ENCODE measurements around the gene ATRIP.

ATRIP gene

DNA sequence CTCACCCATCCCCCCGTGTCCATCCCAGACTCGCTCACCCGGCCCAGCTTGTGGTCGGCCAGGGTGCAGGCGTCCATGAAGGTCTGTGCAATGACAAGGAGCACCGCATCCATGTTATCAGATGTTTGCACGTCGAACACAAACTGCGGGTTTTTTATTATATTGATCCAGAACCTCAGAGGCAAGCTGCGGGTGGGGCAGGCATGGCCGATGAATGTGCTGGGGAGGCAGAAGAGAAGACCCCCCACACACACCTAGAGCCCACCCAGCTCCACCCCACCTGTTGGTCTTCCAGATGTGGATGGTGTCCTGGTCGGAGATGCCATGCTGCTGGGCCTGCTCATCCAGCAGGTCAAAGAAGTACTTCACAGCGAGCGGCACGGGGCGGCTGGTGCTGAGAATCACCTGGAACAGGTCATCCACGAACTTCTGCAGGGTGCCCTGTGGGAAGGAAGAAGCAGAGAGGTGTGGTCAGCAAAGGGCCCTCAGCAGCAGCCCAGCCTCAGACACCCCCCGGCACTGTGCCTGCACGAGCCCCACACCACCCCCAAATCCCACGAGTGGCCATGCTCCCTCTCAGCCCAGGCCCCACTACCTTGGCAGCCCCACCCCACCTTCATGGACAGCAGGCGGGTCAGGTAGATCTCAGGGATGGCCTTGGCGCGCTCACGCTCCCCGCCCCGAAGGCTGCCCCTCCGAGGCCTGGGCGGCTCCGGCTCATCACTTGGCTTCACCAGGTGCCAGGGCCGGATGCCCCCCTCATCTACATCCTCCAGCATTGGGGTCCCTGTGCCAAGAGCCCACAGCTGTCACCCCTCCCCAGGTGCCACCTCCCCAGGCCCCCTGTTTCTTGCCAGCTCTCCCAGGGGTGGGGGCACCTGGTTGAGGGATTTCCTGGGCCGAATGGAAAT lies 37.0 kb upstream of the ATRIP start:
- no peak for DNase-seq (ENCODE audit: low read depth, low spot score)

DNA sequence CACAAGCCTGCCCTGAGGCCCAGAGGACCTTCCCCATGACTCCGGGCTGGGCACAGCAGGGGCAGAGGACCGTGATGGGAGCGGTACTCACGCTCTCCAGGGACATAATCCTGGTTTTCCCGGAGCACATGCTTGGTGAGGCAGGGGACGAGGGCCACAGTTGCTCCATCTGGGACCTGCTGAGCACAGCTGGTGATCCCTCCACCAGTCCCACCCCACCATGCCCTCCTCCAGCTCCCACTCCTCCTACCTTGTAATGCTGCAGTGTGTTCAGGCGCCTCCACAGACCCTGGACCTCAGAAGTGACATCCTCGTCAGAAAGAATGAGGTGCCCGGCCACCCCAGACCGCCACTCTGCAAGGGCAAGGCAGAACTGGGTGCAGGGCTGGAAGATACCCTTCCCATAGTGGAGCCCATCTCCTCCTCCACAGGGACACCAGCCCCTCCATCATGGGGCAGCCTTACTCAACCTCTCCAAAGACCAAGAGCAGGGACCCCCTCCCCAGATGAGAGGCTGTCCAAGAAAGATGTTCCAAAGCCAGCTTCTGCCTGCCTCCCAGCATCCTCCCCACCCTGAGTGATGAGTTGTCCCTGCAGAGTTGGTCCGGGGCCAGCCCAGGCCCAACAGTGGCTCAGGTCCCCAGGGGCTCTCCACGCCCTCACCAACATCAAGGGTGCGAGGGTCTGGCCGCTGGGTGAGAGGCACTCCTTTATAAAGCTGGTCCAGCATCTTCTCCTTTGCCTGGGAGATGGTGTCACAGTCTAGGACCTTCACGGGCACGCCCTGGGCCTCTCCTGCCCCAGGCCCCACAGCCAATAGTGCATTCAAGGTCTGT lies 36.1 kb upstream of the ATRIP start:
- no peak for DNase-seq (ENCODE audit: low read depth, low spot score)

DNA sequence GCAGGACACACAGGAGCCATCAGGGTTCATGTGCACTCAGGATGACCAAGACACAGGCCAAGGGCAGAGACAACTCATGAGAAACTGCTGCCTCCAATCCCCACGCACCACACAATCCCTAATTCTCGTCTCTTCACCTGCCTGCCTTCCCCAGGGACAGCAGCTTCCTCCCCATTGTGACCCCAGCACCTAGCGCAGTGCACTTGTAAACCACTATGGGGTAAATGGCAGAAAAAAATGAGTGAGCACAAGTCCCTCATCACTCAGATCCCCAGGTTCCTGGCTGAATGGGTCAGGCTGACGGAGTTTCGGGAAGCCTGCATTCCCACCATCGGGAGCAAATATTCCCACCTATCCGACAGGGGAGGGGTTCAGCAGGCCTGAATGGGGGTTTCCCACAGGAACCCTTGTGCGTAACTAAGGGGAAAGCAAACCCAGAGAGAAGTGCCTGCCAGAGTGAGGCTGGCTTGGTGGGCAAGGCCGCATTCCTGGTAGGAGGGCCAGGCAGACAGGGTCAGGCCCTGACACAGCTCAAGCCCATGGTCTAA lies 35.4 kb upstream of the ATRIP start:
- no peak for DNase-seq (ENCODE audit: low read depth, low spot score)

DNA sequence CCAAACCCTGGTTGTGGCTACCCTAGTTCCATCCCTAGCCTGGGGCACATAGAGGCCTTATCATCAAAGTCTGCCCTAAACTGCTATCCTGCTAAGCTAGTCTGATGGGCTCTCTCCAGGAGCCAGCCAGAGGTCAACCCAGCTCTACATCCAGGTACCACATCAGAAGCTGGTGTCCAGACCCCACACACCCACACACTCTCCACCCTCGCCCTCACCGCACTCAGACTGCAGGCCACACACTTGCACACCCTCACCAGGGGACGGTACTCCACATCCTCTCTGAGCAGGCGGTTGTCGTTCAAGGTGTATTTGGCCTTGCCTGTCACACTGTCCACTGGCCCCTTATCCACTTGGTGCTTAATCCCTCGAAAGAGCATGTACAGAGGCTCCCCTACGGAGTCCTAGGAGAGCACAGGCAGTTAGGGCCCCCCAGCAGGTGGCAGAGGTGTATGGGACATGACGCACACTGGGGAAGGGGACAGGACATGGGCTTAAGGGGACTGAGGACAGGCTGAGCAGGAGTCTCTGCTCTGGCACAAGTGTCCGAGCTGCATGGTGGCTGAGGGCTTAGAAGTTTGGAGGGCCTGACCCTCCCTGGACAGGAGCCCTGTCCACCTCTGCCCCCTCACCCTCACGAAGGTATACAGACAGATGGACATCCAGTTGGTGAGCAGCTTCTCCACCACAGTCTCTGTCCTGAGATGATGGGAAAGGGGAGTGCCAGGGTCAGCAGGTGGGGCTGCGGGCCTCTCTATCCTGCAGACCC lies 34.7 kb upstream of the ATRIP start:
- no peak for DNase-seq (ENCODE audit: low read depth, low spot score)

DNA sequence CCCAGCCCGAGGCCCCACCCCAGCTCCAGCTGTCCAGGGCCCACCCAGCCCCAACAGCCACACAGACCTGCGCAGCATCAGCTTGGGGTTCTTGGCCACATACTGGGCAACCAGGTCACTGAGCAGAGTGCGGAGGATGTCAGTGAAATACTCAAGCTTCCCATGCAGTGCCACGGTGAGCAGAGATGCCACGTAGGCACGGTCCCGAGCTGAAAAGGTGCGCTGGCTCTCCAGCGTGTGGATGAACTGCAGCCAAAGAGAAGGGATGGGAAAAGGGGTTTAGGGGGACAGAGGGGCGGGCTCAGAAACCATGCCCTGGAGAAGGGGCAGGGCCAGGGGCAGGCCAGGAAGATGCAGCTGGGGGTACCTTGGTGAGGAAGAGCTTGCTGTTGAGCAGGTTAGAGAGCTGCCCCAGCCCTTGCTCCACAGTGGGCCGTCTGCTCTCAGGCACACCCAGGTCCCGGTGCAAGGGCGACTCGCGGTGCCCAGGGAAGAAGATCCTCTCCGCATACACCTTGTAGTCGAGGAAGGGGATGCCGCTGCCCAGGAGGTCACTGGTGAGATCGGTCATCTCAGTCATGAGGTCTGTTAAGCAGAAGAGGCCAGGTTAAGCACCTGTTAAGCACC lies 34.0 kb upstream of the ATRIP start:
- no peak for DNase-seq (ENCODE audit: low read depth, low spot score)

DNA sequence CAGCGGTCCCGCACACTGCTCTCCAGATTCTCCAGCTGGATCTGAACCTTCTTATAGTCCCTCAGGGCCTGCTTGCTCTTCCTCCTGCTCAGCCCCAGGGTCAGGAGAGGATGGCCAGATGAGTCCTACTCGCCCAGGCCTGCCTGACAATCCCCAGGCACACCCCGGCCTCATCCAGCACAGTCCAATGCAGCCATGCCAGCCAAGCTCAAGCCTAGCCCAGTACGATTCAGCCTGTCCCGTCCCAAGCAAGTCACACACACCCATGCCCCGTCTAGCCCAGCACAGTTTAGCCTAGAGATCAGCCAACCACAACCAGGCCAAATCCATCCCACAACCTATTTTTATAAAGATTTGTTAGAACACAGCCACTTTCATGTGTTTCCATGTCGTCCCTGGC lies 33.5 kb upstream of the ATRIP start:
- no peak for DNase-seq (ENCODE audit: low read depth, low spot score)

DNA sequence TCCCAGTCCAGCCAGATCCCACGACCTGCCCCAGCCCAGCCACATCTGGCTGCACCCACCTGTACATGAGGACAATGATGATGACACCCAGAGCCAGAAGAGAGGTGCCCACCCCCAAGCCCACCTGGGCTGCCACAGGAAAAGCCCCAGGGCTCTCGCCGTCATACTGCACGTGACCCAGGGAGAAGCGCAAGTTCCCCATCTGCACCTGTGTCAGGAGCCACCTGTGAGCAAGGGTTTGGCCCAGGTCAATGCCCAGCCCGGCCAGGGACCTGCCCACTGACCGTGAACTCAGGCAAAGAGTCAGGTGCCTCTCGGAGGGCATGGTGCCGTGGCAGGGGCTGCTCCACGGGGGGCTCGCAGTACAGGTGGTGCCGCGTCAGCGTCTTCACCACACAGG lies 32.9 kb upstream of the ATRIP start:
- no peak for DNase-seq (ENCODE audit: low read depth, low spot score)

DNA sequence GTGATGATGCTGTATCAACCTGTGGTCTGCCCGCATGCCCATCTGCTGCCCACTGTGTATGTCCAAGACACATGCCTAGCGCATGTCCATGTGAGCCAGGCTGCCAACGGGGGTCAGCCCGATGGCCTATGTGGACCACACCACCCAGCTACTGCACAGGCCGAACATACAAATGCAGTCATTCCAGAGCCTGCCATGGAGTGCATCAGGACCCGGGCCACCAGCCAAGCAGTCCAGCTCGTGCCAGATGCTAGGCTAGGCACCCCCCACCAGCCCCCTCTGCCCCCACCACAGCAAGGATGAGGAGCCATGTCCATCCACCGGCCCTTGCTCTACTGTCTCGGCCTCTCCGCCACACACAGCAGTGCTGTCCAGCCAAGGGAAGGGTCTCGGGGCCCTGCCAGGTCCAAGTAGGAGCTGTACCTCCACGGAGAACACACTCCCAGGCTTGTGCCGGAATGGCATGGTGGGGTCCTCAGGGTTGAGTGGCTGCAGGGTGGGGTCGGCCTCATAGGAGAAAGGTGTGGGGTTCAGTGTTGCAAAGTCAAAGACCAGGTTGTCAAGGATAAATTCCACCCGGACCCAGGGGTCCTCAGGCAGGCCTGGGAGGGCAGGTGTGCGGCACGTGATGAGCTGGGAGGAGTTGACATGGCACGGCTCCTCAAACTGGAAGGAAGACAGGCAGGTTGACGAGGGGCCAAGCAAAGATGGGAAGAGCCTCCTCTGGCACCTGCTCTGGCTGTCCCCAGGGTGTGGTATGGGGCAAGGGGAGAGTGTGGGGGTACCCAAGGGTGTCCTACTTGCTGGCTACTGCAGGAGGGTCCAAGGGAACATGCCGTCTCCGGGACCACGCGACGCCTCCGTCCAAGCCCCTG lies 31.9 kb upstream of the ATRIP start:
- no peak for DNase-seq (ENCODE audit: low read depth, low spot score)

DNA sequence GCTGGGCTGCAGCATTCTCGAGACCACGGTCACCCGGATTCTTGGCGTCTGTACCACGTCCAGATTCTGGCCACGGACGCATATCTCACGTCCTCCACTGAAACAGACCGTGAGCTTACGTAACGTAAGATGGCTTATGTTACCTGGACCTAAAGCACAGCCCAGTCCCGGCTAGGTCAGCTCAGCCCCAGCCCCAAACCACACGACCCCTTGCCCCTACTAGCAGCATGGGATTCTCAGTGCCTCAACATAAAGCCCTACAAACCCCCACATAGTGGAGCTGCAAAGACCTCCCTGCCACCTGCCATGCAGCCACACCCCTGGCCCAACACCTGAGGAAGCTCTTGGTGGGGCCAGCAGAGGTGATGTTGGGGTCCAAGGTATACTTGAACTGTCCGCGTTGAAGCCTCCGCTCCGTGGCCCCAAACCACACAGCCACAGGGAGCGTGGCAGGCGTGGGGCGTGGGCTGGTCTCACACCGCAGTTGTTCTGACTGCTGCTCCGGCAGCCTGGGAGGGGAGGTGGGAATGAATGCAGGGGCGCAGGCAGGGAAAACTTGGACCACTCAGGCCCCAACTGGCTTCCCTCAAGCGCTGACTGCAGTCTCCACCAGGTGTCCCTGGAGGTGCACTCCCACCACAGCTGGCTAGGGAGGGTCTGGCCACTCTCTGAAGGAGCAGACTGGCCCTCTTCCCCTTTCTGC lies 31.1 kb upstream of the ATRIP start:
- no peak for DNase-seq (ENCODE audit: low read depth, low spot score)

DNA sequence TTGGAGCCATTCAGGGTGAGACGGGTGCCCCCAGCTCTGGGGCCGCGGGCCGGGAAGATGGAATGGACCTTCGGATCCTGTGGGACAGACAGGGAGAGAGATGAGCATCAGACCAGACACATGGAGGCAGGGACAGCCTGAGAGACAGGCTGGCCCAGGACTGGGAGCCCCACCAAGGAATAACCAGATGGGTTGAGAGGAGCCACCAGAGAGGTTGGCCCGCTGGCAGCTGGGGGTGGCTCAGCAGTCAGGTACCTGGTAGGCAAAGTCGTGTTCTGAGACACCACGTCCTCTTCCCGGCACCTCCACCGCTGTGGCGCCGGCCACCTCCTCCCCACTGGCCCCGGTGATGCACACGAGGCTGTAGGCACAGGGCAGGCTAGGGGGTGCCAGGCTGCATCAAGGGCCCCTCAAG lies 30.4 kb upstream of the ATRIP start:
- no peak for DNase-seq (ENCODE audit: low read depth, low spot score)

DNA sequence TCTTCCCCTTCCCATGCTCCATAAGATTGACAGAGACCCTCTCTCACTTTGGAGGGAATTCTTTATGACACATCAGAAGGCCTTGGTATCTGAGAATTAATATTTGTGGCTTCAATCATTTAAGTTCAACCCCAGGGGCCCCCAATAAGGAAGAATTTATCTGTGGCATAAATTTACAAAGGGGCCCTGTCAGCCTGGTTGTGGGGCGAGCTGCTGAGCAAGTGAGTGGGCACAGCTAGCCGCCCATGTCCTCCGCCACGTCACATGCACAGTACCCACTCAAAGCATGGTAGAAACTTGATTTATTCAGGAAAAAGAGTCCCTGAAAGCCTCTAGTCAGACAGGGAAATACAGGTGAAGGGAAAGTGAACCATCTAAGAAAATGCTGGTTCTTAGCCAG lies 30.0 kb upstream of the ATRIP start:
- DNase-seq (ENCODE audit: low read depth, low spot score): no peak

DNA sequence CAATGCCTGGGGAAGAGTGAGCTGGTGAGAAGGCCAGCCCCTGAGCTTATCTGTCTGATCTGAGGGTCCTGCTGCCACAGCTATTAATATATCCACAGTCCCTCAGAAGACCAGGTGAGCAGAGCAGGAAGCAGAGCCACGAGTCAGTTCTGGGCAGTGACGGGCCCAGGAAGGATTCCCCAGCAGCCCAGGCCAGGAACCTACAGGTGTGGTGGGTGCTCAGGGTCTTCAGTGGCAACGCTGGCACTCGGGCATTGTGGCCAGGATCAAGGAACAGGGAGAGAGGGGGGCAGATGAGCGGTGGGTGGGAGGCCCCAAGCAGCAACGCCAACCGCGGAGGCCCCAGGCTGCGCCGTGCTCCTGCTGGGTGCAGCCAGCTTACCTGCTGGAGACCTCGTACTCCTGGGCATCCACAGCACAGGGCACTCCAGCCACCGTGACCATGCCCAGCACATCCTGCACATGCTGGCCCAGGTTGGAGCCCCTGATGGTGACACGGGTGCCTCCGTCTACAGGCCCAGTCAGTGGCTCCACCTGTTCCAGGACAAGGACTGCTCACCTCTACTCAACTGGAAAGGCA lies 28.9 kb upstream of the ATRIP start:
- no peak for DNase-seq (ENCODE audit: low read depth, low spot score)

DNA sequence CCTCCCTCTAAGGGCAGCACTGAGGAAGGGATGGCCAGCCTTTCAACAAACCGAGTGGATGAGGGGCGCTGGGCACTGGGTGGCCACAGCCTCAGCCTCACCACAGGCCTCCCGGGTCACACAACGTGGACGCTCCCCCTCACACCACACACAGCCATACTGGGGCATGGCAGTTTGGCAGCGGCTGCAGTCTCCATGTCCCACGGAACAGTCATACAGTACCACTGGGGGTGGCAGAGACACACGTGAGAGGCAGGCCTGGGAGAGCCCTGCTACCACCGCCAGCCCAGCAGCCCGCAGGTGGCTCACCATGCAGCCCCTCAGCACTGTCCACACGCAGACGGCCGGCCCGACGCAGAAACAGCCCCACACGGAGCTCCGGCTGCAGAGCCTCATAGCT lies 28.4 kb upstream of the ATRIP start:
- DNase-seq (ENCODE audit: low read depth, low spot score): no peak

DNA sequence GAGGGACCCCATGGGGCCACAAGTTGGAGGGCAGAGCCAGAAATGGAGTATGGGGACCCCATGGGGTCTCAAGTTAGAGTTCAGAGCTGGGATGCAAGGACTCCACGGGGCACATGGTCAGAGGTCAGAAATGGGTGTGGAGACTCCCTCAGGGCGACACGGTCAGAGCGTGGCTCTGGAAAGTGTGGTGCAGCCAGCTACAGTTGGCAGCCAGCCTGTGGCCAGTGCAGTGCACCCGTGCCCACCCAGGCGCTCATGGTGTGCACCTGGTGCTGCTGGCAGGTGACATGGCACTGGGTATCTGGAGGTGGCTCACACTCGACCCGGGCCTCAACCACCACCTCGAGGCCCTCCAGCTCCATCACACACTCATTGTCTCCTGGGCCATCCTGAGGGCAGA lies 27.9 kb upstream of the ATRIP start:
- no peak for DNase-seq (ENCODE audit: low read depth, low spot score)

DNA sequence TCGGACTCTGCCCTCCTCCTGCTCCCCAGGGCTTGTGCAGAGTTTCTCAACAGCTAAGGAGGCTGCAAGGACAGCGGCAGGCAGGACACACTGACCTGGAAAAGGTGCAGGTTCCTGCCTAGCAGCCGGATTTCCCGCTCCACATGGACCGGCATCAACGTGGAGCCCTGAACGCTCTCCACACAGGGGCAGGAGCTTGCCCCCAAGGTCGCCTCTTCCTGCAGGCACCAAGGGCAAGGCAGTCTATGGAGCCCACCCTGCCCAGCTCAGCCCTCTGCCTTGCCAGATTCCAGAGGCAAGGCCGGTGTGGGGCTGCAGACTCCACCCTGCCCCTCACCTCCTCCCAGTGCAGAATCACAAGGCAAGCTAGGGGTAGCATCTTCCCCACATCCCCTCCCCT lies 27.4 kb upstream of the ATRIP start:
- DNase-seq (ENCODE audit: low read depth, low spot score): no peak

DNA sequence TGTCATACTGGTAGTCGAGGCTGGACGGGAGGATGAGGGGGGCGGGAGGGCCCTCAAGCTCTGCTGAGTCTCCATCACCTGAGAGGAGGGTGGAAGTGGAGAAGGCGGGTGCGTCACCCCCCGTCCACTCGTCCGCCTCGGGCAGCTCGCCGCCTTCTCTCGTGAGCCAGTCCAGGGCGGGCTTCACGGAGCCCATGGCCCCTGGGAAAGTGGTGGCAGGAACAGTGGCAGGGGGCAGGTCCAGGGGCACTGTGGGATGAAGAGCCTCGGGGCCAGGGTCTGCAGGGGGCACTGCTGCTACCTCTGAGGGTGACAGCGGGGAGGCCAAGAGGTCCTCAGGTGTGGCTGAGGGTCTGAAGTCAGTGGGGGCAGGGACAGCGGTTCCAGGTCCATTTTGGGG lies 26.9 kb upstream of the ATRIP start:
- no peak for DNase-seq (ENCODE audit: low read depth, low spot score)

DNA sequence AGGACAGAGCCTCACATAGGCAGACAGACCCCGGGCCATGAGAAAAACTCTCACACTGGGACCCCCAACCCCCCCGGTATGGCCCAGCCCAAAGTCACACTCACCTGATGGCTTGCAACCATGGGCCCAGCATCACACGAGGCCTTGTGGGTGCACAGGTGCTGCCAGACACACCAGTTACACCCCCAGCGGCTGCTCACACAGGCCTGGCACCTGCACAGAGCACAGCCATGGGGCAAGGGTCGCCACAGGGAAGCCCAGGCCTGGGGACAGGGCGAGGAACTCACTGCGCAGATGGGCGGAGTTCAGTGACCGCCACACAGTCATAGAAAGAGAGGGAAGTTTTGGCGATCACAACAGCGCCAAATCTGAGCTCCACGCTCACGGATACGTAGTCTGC lies 26.0 kb upstream of the ATRIP start:
- DNase-seq (ENCODE audit: low read depth, low spot score): no peak

DNA sequence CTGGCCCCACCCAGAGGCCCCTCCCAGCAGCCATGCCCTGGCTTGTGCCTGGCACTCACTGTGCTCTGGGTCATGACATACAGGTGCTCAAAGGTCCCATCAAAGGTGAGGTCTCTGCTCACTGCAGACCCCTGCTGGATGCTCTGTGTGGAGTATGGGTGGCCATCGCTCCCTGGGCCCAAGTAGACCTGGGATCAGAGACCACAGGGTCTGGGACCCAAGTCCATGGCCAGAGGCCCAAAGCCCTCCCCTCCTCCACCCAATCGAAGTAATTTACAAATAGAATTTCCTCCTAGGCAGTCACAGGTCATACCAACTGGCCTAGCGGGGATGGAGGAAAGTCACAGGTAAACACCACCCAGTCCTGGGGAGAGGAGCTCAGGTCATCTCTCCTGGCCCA lies 24.3 kb upstream of the ATRIP start:
- DNase-seq (ENCODE audit: low read depth, low spot score): no peak

DNA sequence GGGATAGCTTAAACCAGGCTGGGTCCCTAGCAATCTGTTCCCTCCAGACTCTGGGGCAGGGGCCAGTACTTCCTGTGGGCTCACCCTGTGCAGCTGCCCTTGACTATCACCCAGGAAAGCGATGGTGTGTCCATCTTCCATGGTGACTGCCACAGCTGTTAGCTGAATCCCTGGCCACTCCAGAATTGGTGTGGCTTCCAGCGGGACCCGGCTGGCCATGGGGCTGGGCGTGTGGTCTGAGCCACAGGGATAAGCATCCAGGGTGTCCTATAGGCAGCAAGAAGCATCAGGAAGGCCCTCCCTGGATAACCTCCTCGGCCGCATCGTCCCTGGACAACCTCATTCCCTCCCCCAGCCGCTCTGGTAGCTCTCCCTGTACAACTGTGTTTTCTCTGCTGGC lies 23.9 kb upstream of the ATRIP start:
- DNase-seq (ENCODE audit: low read depth, low spot score): no peak

Measured in brain pericyte (primary cell).